Activated effector memory CD4-positive, alpha-beta T cell treated with anti-CD3 and anti-CD28 coated beads, Interleukin-2, amount 50 U/mL, for 16 hours (primary cell): ENCODE measurements around the gene ANKFN1.

ENCODE experiments used
- DNase-seq: peaks from one replicate; pipeline ENCODE4 v3.0.0-alpha.2; 2020

ANKFN1 gene

DNA sequence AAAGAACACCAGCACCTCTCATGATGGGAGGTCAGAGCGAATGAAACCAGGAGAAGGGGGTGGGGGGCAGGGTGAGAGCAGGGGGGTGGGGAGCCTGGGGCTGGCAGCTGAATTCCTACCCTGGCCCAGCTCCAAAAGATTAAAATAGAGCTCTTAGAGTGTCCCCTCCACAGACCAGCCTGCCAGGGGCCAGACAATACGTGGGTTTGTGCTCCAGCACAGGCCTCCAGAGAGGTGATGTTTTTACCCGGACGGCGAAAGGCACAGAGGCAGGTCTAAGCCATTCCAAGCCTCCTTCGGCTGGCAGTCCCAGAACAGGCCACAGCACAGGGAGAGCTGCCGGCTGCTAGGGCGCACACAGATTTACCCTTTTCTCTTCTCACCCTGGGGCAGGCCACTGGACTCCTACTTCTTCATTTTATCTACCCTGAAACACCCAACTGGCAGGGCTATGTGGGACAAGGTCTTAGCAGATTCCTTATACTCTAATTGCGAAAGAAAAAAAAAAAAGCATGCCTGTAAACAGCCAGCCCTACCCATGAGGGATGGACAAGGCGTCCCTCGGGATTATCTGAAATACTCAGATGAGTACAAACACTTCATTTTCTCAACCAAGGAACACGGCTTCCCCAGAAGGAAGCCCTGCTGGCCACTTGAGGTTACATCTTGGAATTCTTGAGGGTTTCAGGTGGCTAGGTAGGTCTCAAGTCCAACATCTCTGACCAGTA, 368.3 kb downstream of the ANKFN1 start:
- DNase-seq, result no peak

DNA sequence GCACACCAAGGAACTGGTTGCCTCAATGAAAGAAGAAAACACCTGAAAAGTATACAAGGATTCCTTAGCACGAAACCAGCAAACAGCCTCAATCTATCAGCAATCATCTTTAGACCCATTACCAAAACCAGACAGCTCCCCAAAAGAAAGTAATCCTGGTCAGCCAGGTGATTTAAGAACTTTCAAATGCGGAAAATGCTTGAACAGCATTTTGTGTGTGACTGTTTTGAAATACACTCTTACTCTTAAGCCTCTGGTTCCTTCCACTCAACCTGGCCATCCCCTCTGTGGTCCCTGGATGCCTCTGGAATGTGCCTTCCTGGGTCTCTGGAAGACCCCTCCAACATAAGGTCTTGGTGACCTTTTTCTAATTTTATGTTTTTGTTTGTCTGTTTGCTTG, 369.8 kb downstream of the ANKFN1 start:
- DNase-seq, result no peak

DNA sequence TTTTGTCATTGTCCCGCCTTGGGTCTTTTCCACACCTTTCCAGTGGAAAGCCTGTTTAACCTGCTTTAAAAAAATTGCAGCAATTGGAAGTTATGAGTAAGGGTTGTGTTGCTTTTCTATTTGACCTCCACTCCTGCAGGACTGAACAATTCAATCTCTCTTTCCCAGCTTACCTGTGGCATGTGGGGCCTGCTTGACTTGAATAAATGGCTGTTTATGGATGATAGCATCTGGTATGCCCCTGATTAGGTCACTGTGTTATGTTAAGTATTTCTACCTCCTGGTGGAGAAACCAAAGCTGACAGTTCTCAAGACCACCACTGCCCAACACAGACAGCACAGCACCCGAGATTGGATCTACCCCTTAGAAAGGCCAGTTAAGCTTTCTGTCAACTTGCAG, 375.4 kb downstream of the ANKFN1 start:
- DNase-seq, result no peak

DNA sequence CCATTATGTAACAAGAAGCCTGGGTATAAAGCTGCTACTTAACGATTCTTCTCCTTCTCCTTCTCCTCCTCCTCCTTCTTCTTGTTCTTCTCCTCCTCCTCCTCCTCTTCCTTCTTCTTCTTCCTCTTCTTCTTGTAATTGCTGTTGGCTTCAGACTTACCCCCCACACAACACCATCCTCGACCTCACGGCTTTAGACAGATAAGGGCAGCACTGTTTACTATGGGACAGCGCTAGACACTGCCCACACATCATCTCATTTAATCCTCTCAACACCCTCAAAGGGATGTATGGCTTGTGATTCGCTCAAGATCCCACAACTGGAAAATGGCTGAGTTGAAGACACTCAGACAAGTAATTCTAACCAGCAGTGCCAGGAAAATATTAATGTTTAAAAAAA, 379.7 kb downstream of the ANKFN1 start:
- DNase-seq, result no peak

DNA sequence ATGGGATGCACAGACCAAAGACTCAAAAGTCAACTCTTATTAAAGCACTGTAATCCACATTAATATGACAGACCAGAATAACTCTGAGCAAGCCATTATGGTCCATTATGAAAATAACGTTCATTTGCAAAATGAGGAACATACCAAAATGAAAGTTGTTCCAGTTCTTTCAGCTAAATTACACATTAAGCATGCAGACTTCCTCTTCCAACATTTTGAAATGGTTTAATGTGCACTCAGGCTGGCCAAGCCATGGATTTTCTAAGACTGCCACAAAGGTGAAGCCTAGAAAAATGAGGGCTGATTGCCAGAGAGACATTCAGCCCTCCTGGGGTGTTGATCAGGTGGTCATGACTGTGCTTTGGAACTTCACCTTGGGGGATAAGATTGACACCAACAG, 383.5 kb downstream of the ANKFN1 start:
- no peak for DNase-seq

DNA sequence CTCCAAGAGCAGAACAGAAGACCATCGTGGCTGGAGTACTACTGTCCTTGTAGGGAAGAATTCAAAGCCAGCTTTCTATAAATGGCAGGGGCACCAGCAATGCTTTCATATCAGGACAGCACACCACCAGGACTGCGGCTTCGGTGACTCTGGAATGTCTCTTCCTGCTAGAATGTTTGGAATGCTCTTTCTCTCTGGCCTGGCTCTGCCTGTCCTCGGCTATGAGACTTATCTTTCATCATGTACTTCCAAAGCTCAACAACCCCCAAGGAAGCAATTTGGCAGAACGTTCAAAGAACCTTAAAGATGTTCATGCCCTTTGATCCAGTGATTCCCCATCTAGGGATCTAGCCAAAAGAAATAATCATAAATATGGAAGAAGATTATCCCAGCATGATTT, 387.6 kb downstream of the ANKFN1 start:
- DNase-seq, result no peak

DNA sequence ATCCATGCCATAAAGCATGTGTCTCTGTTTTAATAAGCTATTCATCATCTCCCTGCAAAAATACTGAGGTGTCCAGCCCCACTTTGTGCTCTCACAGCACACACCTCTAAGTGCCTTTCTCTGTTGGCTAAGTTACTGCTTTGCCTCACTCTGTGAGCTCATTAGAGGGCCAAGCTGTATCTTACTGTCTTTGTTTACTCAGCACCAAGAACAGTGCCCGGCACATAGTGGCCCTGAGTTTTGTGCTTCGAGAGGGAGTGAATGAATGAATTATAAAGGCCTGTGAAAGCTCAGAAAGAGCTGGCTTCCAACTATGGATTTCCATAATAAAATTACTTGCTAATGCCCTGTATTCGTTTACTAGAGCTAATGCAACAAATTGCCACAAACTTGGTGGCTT, 390.0 kb downstream of the ANKFN1 start:
- DNase-seq, result no peak

DNA sequence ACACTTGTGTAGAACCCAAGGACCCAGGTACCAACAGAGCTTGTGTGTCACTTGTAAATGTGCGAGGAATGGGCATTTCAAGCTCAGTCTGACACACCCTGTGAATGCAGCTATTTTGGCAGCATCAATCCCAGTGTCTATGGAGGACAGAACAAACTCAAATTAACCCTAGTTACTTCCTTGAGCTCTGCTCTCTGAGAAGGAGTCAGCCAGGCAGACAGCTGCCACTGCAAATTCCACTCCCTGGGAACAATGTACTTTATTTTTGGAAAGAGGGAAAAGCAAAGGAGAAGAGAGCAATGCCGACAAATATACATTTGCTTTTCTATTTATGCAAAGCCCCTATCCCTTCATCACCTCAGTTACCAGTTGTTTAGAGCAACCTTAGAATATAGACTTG, 391.8 kb downstream of the ANKFN1 start:
- no peak for DNase-seq

DNA sequence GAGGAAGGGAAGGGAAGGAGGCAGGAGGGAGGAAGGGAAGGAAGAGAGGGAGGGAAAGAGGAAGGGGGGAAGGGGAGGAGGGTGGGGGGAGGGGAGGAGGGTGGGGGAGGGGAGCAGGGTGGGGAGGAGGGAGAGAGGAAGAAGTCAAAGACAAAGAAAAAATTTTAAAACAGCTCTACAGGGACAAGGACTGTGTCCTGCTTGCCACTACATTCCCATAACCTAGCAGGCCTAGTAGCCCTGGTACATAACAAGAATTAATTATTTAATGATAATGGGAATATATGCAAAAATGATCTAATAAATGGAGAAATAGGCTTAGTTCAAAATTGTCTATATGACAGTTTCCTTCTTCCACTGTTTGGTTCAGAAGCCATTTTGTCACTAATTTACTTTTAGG, 392.7 kb downstream of the ANKFN1 start:
- DNase-seq, result no peak

DNA sequence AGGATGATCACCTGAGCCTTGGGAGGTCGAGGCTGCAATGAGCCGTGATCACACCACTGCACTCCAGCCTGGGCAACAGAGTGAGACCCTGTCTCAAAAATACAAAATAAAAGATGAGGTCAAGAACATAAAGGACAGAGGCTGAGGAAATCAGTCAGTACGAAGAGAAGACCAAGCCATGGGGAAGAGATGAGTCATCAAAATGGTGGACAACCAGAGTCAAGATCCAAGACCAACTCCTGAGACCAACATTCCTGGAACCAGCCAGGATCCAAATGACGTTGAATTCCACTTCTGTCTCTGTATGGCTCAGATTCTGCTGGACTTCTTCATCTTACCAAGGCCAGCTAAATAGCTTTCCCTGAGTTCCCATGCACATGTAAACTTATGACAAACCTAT, 395.4 kb downstream of the ANKFN1 start:
- no peak for DNase-seq

DNA sequence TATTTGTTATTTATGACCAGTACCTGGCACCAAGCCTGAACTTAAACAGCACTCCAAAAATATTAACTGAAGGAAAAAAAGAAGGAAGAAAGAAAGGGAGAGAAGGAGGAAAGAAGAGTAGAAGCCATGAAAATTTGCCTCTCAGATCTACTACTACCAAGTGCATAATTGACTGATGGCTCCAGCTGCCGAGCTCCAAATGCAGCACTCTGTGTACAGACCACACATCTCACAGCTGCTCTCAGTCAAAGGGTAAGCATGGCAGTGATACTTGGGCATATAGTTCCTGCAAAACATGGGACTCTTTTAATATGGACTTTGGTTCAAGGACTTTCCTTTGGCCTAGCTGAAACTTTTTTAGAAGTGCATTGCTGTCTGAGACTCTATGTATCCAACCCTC, 396.2 kb downstream of the ANKFN1 start:
- DNase-seq, result no peak

DNA sequence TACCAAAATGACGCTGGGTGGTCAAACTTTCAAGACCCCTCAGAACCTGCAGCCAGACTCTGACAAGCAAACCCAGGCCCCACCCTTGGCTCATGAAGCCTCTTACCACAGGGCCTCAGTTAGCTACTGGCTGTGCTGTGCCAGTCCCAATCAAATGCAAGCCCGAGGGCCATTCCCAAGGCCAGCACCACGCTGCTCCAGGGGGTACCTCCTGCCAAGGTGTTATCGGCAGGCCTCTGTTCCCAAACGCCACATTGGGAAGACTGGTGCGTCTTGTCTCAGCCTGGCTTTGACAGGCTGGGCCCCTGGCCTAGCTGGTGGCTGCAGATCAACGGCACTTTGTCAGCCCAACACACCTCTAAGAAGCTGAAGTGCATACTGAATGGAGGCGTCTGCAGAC, 404.4 kb downstream of the ANKFN1 start:
- DNase-seq, result no peak

DNA sequence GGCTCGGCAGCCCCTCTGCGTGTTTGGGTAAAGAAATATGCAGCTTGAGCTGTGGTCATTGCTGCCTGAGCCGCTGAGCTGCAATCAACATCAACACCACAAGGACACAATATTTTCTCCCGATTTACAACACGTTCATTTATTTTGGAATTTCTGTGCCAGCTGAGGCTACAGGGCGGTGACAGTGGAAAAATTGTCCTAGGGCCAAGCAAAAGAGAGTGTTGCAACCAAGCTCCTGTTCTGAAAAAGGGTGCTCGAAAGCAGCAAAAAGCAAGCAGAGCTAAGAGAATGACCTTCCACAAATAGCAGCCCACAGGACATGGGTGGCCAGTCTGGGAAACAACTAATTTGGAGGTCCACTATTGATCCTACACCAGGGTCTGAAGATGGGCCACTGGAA, 404.8 kb downstream of the ANKFN1 start:
- no peak for DNase-seq
